ENCODE measurements around the gene PLEKHM2.

PLEKHM2 gene

GRCh38 chr1:15740924-15741850 lies 57.1 kb downstream of the PLEKHM2 start:
- peak; percentile 72 for DNase-seq

GRCh38 chr1:15742339-15742801 lies 58.2 kb downstream of the PLEKHM2 start, which contains the start of gene TMEM82:
TSS of gene TMEM82 (plus strand) at chr1:15742499. CDS start at chr1:15742560, 61 bp downstream.
- DNase-seq: no peak

DNA sequence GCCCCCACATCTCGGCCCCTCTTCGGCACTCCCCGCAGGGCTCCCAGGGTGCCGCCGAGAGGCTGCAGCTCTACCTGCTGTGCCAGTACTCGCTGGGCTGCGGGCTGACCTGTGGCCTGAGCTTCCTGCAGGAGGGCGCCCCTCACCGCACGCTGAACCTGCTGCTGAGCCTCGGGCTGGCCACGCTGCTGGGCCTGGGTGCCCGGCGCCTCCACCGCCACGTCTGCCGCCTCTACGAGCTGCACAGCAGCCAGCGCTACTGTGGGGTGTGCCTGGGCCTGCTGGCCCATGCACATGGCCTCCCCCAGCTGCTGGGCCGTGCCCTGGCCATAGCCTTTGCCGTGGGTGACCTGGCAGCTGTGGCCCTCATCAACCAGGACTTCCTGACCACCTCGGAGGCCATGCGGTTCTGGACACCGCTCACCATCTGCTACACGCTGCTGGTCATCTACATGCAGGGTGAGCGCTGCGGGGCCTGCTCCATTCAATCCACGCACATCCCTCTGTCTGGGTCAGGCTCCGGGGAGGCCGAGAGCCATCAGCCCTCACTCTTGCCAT lies 60.1 kb downstream of the PLEKHM2 start:
- DNase-seq: no peak

DNA sequence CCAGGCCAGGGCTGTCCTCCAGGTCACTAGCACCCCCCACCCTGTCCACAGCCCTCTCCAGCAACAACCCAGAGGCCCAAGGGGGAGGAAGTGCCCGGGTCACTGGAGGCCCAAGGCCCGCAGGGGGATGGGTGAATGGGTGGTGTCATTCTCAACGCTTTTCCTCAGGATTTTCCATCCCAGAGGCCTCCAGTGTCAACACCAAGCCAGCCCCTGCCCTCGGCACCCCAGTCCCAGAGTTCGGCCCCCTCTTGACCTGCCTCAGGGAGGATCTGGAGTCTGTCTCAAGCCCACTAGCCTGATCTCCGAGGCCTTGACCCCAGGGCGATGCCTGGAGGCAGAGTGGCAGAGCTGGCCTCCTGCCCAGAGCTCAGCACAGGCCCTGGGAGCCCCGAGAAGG lies 63.3 kb downstream of the PLEKHM2 start:
- DNase-seq: no peak

DNA sequence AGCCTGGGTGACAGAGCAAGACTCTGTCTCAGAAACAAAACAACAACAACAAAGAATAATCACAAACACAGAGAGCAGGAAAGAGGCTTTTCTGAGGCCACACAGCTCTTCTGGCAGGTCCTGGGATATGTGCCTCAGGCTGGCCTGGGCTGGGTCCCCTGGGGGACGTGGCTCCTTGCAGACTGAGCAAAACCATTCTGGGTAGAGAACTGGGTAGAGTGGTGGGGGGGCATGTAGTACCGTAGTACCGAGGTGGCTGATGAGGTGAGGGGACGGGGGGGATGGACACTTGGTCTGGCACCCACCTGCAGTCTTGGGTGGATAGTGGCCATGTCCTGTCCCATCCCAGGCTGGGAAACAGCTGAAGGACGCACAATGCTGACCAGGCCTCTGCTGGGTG lies 64.1 kb downstream of the PLEKHM2 start:
- no peak for DNase-seq

GRCh38 chr1:15748690-15749398 lies 64.7 kb downstream of the PLEKHM2 start:
- no peak for DNase-seq

DNA sequence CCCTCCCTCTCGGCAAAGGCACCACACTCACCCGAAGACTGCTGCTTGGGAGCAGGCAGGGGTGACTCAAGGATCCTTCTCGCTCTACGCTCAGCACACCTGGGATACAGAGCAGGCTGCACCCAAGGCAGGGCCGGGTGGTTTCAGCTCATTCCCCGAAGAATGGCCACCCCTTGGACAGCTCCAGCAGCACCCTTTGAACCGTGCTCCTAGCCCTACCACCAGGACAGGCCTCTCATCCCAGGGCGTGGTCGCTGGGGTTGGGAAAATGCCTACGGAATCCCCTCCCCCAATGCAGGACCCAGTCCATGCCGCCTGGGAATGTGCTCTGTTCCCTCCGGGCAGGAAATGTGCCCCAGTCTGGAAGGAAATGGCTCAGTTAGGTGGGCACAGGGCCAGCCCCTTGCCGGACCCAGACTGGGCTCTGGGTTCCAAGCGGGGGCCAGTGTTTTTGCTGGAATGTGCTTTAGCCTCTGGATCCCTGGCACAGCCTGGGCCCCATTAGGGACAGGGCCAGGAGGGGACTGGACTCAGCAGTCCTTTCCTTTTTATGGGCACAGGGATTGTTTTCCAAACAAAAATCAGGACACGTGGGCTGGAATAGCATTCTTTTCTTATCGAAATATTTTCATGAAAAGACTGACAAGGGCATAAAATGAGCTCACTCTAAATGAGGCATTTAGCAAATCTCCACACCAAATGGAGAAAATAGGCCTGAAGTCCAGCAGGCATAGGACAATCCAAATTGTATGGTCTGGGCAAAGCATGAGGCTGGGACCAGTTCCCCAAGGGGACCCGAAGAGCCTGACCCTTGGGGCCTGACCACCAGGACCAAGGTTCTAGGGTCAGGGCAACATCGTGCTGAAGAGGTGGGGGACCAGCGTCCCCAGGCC lies 65.5 kb downstream of the PLEKHM2 start:
- DNase-seq: no peak

DNA sequence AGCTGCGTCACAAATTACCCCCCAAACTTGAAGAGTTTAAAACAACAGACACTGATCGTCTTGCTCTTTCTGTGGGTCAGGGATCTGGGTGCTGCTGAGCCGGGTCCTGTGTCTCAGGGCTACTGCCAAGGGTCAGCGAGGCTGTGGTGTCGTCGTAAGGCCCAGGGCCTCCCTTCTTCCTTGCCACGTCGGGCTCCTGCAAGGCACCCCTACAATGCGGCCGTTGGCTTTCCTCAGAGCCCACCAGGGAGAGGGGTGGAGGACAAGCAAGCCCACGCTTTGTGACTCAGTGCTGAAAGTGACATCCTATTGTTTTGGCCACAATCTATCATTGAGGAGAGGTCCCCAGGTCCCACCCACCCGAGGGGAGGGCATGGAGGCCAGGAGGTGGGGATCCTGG lies 66.8 kb downstream of the PLEKHM2 start:
- DNase-seq: no peak

DNA sequence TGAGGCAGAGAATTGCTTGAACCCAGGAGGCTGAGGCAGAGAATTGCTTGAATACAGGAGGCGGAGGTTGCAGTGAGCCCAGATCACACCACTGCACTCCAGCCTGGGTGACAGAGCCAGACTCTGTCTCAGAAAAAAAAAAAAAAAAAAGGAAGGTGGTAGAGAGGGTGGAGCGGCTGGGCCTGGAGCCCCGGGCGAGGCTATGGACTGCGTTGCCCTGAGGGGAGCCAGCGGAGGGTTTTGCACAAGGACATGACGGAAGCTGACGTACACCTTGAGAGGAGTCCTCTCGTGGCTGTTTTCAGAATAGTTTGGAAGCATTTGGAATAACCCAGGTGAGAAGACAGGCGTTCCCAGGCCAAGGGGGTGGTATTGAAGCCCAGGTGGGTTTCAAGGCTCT lies 67.6 kb downstream of the PLEKHM2 start:
- DNase-seq: no peak

DNA sequence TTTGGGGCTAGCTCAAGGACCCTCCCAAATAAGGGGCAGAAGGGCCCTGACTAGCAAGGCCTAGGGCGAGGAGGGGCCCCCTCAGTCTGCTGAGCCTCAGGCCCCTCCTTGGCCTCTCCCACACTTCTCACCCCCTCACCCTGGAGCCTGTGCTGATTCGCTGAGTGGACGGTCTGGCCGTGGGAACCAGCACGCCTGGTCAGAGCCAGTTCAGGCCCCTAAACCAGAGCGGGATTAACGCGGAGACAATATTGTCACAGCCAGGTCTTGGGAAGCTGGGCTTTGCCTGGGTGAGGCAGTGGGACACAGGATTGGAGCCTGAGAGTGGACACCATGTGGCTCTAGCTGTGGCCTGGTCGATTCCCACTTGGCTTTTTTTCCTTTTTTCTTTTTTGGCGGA lies 69.7 kb downstream of the PLEKHM2 start:
- DNase-seq: no peak

GRCh38 chr1:15755021-15755645 lies 71.0 kb downstream of the PLEKHM2 start:
- no peak for DNase-seq

DNA sequence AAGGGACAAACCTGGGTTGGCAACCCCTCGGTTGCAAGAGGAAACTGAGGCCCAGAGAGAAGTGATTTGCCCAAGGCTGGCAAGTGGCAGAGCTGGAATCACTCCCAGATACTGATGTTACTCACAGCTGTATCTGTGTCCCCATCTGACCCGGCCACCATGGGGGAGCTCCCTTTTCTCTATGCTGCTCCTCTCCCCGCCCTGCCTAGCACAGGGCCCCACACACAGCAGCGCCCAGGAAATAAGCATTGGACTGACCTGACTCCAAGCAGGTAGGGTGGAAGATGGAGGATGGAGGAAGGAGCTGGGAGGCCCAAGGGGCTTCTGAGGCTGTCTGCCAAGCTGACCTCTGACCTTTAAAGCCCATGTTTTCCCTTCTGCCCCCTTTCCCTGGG lies 71.5 kb downstream of the PLEKHM2 start:
- DNase-seq: no peak

GRCh38 chr1:15756143-15757015 lies 72.3 kb downstream of the PLEKHM2 start:
- DNase-seq: no peak

- DNase-seq: no peak
These were observed 73.0 kb downstream of the PLEKHM2 start for GRCh38 chr1:15757016-15757543.

DNA sequence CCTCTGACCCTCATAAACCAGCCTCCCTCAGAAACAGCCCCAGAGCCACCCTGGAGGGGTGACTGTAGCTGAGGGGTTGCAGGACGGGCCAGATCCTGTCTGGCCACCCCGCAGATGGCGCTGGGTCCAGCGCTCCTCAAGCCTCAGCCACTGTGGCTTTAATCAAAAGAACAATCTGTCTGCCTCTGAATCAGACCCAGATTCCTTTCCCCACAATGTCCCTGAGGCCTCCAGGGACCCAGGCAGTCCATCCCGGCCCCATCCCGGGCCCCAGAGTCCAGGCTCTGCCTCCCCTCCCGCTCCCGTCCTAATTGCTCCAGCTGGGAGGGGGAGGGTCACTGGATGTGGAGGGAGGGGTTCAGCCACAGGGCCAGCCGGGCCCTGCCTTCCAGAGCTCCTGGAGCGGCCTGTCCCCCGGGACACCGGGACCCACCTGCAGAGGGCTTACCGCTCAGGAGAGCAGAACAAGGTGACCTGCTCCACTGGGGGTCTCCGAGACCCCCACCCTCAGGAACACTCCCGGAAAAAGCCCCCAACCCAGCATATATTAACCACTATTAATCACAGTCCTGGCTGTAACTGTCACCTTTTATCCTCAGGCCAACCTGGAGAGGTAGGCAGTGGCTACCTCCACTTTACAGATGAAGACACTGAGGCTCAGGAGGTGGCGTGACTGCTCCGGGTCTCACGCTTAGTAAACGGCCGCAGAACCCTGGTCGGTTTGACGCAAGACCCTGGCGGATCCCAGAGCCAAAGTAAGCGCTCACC lies 73.6 kb downstream of the PLEKHM2 start:
- DNase-seq: no peak

DNA sequence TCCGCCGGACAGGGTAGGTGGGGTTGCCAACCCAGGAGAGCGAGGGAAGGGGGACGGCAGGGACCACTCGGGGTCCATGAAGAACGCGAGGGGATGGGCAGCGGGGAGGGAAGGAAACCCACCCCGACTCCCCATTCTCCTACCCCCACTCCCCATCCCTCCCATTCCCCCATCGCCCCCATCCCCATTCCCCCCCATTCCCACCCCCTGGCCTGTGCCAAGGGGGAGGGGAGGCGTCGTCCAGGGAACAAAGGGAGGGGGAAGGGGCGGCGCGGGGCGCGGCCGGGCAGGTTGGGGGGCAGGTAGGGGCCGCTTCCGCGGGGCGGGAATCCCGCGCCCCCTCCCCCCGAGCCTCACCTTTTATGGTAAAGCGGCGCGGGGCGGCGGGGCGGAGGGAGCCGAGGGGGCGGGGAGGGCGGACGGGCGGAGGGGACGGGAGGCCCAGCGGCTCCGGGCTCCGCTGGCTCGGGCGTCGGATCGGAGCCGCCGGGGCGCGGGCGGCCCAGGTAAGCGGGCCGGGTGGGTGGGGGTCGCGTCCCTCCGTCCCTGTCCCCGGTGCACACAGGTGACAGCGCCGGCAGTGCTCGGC lies 74.3 kb downstream of the PLEKHM2 start, which contains the start of gene FBLIM1:
FBLIM1 (plus strand) TSS at position 453 of the 589 bp plus-strand sequence. CDS start 6,189 bp downstream, outside the sequence.
- DNase-seq: no peak

GRCh38 chr1:15758953-15759661 lies 75.0 kb downstream of the PLEKHM2 start:
- no peak for DNase-seq

DNA sequence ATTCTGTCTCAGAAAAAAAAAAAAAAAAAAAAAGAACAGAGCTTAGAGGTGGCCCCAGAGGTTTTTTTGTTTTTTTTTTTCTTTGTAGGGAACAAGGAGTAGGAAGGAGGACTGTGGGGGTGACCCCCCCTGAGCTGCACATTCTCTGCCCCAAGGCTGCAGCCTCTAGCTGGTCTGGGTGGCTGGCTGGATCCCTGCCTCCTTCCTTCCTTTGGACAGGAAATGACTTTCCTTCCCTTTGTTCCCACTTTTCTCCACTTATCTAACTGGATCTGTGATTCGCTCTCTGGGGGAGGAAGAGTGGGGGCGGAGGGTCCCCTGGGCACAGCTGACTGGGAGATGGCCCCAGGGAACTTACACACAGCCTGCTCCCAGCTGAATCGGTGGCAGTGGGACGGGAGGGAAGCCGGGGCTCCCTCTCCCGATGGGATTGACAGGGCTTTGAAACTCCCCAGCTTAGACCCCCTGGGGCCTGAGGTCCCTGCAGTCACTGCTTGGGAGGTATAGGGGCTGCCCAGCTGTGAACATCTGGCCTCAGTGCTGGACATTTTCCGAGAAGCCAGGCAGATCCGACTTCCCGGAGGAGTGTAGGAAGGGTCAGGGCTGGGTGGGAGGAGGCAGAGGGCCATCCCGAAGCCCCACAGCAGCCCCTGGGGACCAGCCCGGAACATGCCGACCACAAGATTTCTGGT lies 76.5 kb downstream of the PLEKHM2 start:
- no peak for DNase-seq
